GM10266 (cell line): ENCODE data around the gene ATF4.

Source experiments
- DNase-seq: peaks from one replicate; pipeline ENCODE4 v3.0.0; 2012; ENCODE audit errors: extremely low spot score
- TF ChIP-seq, protein P1 (sequence below): IDR thresholded peaks from 2 replicates; pipeline ENCODE4 v1.5.1; 2012; ENCODE audit warnings: mild to moderate bottlenecking, low read depth; ENCODE audit not compliant: control insufficient read depth, insufficient read depth; ENCODE audit errors: missing control alignments

The ATF4 gene

DNA sequence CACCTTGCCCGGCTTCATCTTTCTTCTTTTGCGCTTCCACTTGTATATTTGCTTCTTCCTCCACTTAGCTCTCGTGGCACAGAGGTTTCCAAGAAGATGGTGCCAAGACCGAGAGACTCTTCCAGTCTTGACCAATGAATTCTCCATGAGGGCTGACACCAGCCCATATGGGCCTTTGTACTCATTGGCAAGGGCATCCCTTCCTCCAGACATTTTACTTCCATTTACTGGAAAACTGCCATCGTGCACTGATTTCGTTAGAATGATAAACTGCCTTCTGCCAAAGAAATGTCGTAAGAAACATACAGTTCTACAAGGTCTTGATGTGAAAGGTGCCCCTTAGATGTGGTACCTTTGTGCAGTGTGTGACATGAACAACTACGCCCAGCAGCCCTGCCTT, 22.9 kb upstream of the ATF4 start:
- no peak for DNase-seq
- TF ChIP-seq, protein P1, sequence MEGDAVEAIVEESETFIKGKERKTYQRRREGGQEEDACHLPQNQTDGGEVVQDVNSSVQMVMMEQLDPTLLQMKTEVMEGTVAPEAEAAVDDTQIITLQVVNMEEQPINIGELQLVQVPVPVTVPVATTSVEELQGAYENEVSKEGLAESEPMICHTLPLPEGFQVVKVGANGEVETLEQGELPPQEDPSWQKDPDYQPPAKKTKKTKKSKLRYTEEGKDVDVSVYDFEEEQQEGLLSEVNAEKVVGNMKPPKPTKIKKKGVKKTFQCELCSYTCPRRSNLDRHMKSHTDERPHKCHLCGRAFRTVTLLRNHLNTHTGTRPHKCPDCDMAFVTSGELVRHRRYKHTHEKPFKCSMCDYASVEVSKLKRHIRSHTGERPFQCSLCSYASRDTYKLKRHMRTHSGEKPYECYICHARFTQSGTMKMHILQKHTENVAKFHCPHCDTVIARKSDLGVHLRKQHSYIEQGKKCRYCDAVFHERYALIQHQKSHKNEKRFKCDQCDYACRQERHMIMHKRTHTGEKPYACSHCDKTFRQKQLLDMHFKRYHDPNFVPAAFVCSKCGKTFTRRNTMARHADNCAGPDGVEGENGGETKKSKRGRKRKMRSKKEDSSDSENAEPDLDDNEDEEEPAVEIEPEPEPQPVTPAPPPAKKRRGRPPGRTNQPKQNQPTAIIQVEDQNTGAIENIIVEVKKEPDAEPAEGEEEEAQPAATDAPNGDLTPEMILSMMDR, result no peak

DNA sequence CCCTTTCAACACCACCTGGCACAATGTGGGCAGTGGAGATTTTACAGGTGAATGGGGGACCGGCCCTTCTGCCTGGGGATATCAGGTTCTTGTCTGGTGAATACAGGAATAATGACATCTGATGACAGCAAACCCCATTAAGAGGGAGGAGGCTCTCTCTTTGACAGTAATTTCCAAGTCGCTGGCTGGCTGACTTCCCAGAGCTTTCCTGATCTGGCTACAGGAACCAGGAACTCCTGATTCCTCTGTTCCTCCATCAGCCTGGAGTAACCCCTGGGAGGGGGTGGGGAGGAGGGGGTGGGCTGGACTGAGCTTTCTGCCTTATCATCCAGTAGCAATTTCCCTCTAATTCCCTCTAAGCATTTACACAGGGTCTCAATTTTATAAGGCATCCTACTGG, 22.0 kb upstream of the ATF4 start:
- DNase-seq, result no peak
- TF ChIP-seq, protein P1, result no peak

DNA sequence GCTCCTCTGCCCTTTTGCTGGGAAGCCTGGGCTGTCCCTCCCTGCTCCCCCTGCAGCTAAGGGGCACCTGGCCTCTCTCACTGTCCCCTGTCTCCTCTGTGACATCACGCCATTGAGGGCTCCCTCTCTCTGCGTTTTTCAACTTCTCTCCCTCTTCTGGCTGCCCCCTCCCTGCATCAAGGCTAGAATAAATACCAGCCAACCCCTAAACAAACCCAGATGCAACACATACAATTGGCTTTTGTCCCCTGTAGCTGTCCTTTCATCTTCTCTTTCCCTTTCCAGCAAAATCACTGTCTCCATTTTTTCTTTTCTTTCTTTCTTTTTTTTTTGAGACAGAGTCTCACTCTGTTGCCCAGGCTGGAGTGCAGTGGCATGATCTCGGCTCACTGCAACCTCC, 21.6 kb upstream of the ATF4 start:
- no peak for DNase-seq
- TF ChIP-seq, protein P1, result no peak

DNA sequence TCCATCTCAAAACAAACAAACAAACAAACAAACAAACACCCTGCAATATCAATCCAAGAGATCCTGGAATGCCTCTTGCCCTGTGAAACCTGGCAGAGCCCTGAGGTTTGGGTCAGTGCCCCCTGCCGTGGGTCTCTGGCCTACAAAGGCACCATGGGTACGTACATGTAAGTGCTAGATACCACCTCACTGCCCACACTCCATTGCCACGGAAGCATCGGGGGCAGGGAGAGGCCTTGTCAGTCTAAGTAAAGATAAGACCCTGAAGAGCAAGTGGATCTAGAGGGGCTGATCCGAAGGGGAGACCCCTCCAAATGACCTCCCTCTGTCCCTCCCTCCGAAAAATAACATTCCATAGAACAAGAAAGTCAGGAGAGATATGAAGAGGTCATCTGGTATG, 20.3 kb upstream of the ATF4 start:
- no peak for DNase-seq
- TF ChIP-seq, protein P1, result no peak

DNA sequence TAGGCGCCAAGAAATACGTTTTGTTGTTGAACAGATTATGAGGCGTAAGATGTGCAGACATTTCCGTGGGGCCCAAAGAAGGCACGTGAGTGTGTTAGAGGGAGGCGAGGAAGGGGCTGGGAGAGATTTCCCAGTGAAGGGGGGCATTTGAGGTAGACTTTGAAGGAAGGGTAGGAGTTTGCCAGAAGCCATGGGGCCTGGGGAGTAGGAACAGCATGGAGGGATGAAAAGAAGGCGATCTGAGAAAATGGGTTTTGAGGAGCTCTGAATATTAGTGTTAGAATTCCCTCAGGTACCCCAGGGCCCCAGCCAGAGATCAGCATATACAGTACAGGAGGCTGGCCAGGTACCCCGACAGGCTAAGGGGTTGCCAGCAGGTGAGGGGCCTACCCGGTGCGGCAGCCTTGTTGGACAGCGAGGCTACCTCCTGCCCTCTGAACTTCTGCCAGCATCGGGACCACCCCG, 18.7 kb upstream of the ATF4 start:
- DNase-seq, result no peak
- TF ChIP-seq, protein P1, result no peak

DNA sequence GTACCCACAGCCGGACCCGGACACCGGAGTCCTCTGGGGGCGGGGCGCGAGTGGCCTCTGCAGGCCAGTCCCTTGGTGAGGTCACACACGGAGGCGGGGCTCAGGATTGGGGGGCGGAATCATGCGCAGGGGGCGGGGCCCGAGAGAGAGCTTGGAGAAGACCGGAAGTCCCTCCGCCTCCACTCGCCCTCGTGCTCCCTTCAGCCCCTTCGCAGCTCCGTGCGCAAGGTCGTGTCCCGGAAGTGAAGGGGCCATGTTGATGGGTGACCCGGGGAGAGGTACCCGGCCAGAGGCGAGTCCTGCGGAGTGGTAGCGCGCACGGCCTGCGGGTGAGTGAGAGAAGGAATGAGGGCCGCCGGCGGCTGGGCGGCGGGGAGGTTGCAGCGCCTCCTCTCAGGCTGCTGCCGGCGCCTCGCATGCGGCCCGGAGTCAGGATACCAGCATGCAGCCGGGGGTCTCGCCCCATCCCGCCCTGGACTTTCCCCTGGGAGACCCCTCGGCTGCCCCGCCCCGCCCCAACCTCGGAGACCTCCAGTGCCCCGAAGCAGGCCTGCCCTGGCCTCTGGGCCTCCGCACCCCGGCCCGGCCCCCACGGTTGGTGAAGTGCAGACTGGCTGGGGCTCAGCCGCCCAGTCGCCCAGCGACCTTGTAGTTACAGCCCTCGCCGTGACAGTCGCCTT, 18.1 kb upstream of the ATF4 start, which contains the start of gene MIEF1:
Gene MIEF1 (plus strand): TSS at position 182 of the 680 bp plus-strand sequence. CDS start 9,005 bp downstream, outside the sequence.
- peak; percentile 95 for DNase-seq
- TF ChIP-seq, protein P1, result no peak

DNA sequence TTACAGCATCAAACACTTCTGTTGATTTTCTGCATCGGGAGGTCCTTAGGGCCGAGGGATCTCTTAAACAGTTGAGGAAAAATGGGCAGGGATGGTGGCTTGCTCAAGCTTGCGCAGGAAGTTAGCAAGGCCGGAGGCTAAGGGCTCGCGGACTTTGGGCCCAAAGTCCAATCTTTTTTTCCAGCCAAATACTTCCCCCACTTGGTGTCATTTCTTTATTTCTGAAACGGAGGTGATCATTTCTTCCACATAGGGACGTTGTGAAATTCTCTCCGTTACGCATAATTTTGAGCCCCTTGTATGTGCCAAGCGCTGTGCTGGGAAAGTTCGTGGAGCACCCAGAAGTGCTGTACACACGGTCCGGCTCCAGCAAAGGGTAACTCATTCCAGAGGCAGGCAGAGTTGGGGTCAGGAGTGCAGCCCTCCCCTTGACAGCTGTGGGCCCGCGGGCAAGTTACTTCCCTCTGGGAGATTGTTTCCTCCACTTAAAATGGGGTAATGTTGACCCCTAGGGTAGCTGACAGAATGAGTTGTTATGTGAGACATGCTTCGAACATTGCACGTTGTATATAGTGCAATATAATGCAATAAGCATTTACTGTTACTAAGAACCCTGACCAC, 17.5 kb upstream of the ATF4 start:
- no peak for DNase-seq
- TF ChIP-seq, protein P1, result no peak
